ENCODE measurements around the gene CFAP251.

DNA sequence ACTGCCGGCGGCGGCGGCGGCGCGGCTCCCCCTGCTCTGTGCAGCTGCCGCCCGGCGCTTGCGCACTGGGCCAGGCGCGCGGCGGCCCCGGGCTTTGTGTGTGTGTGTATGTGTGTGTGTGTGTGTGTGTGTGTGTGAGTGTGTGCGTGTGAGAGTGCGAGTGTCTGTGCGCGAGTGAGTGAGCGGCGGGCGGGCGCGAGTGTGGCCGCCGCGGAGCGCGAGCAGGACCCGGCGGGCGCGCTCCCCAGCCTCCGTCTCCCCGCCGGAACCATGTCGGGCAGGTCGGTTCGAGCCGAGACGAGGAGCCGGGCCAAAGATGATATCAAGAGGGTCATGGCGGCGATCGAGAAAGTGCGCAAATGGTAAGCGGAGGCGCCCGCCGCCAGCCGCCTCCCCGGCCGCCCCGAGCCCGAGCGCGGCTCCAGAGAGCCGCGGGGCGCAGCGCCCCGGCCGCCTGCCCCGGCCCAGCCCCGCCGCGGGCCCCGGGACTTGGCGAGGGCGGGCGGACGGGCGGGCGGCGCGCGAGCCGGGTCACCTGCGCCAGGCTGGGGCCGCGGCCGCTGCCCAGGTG, 103.5 kb downstream of the CFAP251 start, which contains the start of gene BCL7A:
- TF ChIP-seq, protein P1, sequence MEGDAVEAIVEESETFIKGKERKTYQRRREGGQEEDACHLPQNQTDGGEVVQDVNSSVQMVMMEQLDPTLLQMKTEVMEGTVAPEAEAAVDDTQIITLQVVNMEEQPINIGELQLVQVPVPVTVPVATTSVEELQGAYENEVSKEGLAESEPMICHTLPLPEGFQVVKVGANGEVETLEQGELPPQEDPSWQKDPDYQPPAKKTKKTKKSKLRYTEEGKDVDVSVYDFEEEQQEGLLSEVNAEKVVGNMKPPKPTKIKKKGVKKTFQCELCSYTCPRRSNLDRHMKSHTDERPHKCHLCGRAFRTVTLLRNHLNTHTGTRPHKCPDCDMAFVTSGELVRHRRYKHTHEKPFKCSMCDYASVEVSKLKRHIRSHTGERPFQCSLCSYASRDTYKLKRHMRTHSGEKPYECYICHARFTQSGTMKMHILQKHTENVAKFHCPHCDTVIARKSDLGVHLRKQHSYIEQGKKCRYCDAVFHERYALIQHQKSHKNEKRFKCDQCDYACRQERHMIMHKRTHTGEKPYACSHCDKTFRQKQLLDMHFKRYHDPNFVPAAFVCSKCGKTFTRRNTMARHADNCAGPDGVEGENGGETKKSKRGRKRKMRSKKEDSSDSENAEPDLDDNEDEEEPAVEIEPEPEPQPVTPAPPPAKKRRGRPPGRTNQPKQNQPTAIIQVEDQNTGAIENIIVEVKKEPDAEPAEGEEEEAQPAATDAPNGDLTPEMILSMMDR (IDR thresholded peaks at IDR 0.05; ENCODE audit: insufficient read depth, low read depth, low read length), result no peak
- no peak for TF ChIP-seq EZH2 (IDR thresholded peaks at IDR 0.05; ENCODE audit: insufficient read depth, low read length)

Measured in astrocyte (in vitro differentiated cells and primary cell).